NCI-H2196 treated with DMSO at 0.1 percent for 48 hours (cell line): ENCODE data around the gene NDOR1.
"Not testable (repeated sequence)": the region's sequence is repeated elsewhere in the genome, so short reads cannot be mapped to it uniquely, and the experiment has no call there.

Source experiments
- DNase-seq: peaks from one replicate; lab custom pipeline; 2025; ENCODE audit not compliant: unreplicated experiment; lab: John Stamatoyannopoulos, UW

Gene NDOR1

DNA sequence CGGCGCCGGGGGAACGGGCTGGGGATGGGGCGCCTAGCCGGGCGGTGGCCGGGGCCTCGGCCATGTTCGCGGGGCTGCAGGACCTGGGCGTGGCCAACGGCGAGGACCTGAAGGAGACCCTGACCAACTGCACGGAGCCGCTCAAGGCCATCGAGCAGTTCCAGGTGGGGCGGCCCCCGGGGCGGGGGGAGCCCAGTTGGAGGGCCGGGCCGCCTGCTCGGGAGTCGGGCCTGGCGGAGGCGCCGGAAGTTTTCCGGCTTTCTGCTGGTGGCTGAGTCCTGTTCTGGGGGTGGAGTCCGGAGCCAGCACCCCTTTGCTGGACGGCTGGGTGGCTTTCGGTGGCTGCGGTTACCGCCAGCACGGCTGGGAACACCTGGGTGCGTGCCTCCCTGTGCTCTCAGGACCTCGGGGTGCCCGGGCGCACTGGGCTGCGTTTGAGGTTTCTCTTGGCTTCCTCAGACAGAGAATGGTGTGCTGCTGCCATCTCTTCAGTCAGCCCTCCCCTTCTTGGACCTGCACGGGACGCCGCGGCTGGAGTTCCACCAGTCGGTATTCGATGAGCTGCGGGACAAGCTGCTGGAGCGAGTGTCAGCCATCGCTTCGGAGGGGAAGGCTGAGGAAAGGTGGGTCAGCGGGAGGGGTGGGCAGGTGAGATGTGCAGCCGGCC lies 50.1 kb downstream of the NDOR1 start:
- DNase-seq, result peak; percentile 42

DNA sequence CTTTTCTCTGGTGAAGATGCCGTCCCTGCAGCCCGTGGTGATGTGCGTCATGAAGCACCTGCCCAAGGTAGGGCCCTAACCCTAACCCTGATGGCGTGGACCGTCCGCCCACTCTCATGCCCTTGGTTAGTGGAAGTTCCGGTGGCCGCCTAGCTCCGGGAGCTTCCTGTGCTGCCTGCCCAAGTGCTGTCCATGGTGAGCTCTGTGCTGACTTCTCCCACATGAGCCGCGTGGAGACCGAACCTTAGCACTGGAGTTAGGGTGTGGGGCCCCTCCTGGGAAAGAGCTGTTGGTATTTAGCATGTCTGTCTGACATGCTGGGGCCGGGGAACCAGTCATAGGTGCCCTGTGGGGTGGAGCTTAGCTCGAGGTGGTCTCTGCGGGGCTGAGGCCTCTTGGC lies 50.9 kb downstream of the NDOR1 start:
- DNase-seq, result no peak

DNA sequence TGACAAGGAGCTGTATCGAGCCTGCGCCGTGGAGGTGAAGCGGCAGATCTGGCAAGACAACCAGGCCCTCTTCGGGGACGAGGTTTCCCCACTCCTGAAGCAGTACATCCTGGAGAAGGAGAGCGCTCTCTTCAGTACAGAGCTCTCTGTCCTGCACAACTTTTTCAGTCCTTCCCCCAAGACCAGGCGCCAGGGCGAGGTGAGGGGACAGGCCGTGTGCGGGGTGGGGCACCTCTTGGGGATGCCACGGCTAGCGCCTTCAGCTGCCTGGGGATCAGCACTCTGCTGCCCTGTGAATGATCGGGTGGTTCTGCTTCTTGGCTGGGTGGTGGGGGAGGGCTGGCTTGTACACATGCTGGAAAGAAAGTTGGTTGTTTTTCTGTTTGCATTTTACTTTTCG lies 51.4 kb downstream of the NDOR1 start:
- no peak for DNase-seq

DNA sequence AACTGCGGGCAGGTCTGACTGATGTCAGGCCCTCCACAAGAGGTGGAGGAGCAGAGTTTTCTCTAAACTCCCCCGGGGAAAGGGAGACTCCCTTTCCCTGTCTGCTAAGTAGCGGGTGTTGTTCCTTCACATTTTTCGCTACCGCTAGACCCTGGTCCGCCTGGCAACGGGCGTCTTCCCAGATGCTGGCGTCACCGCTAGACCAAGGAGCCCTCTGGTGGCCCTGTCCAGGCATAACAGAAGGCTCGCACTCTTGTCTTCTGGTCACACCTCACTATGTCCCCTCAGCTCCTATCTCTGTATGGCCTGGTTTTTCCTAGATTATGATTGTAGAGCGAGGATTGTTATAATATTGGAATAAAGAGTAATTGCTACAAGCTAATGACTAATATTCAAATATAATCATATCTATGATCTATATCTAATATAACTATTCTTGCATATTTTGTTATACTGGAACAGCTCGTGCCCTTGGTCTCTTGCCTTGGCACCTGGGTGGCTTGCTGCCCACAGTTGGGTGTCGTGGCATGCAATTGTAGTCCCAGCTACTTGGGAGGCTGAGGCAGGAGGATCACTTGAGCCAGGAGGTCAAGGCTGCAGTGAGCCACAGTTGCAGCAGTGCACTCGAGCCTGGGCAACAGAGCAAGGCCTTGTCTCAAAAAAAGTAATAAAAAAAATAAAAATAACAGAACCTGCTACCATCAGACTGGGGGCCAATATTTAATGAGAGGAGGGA lies 56.8 kb downstream of the NDOR1 start:
- DNase-seq, result not testable (repeated sequence)

DNA sequence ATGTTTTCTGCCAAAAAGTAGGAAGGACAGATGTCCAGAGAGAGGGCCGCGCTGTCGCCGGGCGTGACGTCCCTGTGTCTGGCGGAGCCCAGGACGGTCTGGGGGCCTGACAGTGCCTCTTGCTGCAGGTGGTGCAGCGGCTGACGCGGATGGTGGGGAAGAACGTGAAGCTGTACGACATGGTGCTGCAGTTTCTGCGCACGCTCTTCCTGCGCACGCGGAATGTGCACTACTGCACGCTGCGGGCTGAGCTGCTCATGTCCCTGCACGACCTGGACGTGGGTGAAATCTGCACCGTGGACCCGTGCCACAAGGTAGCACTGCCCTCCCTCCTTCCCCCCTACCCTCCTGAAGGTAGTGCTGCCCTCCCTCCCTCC lies 57.4 kb downstream of the NDOR1 start:
- no peak for DNase-seq

DNA sequence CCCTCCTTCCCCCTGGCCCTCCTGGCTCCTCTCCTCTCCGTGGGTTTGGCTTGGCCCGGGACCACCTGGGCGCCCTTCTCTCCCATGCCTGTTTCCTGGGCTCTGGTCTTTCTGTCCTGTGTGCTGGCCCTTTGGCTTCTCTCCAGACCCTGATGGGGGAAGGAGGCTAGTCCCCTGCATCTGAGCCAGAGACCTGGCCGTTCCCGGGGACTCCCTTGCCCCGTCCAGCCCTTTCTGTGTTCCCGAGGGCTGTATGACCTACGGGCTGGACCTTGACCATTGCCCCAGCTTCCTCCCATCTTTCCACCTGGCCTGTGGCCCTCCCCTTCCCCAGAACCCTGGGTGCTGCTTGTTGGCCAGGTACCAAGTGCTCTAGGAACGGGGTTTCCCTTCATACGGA lies 58.0 kb downstream of the NDOR1 start:
- DNase-seq, result no peak

DNA sequence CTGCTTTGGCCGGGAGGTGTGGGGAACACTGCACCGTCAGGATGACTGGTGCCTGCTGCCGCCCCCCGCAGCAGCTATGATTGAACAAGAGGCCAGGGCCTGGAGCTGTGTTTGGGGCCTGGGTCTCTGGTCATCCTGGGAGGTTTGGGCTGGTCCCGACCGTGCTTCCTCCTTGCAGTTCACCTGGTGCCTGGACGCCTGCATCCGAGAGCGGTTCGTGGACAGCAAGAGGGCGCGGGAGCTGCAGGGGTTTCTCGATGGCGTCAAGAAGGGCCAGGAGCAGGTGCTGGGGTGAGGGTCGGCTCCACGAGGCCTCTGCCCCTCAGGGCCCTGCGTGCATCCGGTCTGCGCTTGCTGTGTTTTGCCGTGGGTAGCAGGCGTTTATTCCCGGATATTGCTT lies 58.6 kb downstream of the NDOR1 start:
- no peak for DNase-seq

DNA sequence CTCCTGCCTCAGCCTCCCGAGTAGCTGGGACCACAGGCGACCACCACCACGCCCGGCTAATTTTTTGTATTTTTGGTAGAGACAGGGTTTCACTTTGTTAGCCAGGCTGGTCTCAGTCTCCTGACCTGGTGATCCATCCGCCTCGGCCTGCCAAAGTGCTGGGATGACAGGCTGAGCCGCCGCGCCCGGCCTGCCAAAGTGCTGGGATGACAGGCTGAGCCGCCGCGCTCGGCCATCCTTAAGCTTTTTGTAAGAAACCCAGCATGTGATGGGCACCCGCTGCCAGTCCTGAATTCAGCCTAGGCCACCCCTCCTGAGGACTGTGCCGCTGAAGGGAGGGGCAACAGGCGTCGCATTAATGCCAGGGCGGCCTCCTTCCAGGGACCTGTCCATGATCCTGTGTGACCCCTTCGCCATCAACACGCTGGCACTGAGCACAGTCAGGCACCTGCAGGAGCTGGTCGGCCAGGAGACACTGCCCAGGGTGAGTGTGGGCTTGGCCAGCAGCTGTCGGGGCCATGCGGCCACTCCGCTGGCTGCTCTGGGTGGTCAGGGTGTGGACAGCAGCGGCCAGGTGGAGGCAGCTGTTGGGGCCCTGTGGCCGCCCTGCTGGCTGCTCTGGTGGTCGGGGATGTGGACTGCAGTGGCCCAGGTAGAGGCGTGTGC lies 60.1 kb downstream of the NDOR1 start:
- DNase-seq, result no peak

DNA sequence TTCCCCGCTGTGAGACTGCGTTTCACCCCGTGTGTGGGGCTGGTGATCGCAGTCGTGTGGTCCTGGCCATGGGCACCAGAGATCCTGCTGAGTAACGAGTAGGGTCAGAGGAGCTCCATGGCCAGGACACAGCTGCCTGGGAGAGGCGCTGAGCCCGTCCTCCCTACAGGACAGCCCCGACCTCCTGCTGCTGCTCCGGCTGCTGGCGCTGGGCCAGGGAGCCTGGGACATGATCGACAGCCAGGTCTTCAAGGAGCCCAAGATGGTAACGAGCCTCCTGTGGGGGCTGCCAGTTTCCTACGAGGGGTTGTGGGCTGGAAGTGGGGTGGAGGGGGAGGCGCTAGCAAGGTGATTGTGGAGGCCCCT lies 60.6 kb downstream of the NDOR1 start:
- no peak for DNase-seq
